DOHH2 (cell line): ENCODE results near the gene RBFOX2.

ENCODE experiments used
- H3F3A ChIP-seq: fragments of 200-600 bp; sonication (generic), shearing (Covaris generic); 2 replicates; pipeline ENCODE4 v1.6.0; 2016; ENCODE audit warnings: antibody characterized with exemption, mild to moderate bottlenecking; ENCODE audit not compliant: control insufficient read depth, insufficient read depth
- H3K27ac ChIP-seq: fragments of 200-600 bp; sonication (generic); 2 replicates; pipeline ENCODE4 v1.5.1; 2014; ENCODE audit warnings: low read depth, mild to moderate bottlenecking, low read length, moderate library complexity
- H3K27me3 ChIP-seq: fragments of 200-600 bp; sonication (generic); 2 replicates; pipeline ENCODE4 v1.6.1; 2014; ENCODE audit warnings: mild to moderate bottlenecking, low read length, mixed read lengths; ENCODE audit not compliant: control insufficient read depth
- H3K36me3 ChIP-seq: fragments of 200-600 bp; sonication (generic); 2 replicates; pipeline ENCODE4 v1.6.1; 2014; ENCODE audit warnings: mild to moderate bottlenecking, low read length, moderate library complexity, mixed read lengths; ENCODE audit not compliant: control insufficient read depth
- H3K4me1 ChIP-seq: fragments of 200-600 bp; sonication (generic); 2 replicates; pipeline ENCODE4 v1.6.1; 2014; ENCODE audit warnings: mild to moderate bottlenecking, low read length, mixed read lengths; ENCODE audit not compliant: control insufficient read depth
- H3K4me2 ChIP-seq: fragments of 200-600 bp; sonication (generic); 2 replicates; pipeline ENCODE4 v1.6.0; 2014; ENCODE audit warnings: mild to moderate bottlenecking, low read length, moderate library complexity
- H3K4me3 ChIP-seq: fragments of 200-600 bp; sonication (generic); 2 replicates; pipeline ENCODE4 v1.5.1; 2014; ENCODE audit warnings: mild to moderate bottlenecking, low read length, mixed read lengths
- H3K79me2 ChIP-seq: fragments of 200-600 bp; sonication (generic); 2 replicates; pipeline ENCODE4 v1.6.1; 2014; ENCODE audit warnings: mild to moderate bottlenecking, low read length, mixed read lengths; ENCODE audit not compliant: control insufficient read depth
- H3K9me2 ChIP-seq: fragments of 200-600 bp; sonication (generic); replicated peaks from 2 replicates; pipeline ENCODE4 v1.6.1; 2014; ENCODE audit warnings: mild to moderate bottlenecking, low read length, mixed read lengths; ENCODE audit not compliant: control insufficient read depth
- H3K9me3 ChIP-seq: fragments of 200-600 bp; sonication (generic); 2 replicates; pipeline ENCODE4 v1.6.1; 2014; ENCODE audit warnings: antibody characterized with exemption, low read length, mixed read lengths; ENCODE audit not compliant: control insufficient read depth, insufficient read depth
- H4K20me1 ChIP-seq: fragments of 200-600 bp; sonication (generic); 2 replicates; pipeline ENCODE4 v1.6.0; 2014; ENCODE audit warnings: low read depth, mild to moderate bottlenecking, antibody characterized with exemption, low read length, moderate library complexity; ENCODE audit not compliant: control insufficient read depth, insufficient read depth
- CTCF ChIP-seq: fragments of 200-600 bp; sonication (generic); IDR thresholded peaks from one replicate; pipeline ENCODE4 v1.5.1; 2014; ENCODE audit warnings: antibody characterized with exemption, mild to moderate bottlenecking, low read depth, low read length; ENCODE audit not compliant: poor library complexity, severe bottlenecking
- EZH2phosphoT487 ChIP-seq: fragments of 200-600 bp; sonication (generic); IDR thresholded peaks from 2 replicates; pipeline ENCODE4 v1.6.1; 2017; ENCODE audit warnings: borderline replicate concordance, mild to moderate bottlenecking, antibody characterized with exemption, low read length, moderate library complexity, mixed read lengths

RBFOX2 gene

DNA sequence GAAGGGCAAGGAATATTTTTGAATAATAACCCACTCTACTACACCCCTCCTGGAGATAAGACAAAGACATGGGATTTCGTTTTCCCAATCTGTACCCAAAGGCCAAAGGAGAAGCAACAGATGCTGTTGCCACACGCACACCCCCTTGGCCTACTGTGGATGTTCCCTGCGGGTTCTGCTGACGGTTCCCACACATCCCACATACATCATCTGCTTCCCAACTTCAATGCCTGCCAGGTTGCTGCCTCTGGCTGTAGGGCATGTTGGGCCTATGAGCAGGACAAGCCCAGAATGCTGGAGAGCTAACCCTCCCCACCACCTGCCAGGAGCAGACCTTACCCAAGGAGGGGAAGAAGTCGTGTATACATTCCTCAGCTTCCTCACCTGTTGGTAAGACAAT lies 13.6 kb upstream of the RBFOX2 start:
- no peaks in the 10 kb centered on the region for H3K9me2 ChIP-seq
- no peak overlapping the region for H3K4me3 ChIP-seq
- no peak for TF ChIP-seq CTCF
- no peak for TF ChIP-seq EZH2phosphoT487
- H3K27ac ChIP-seq: no peak overlapping the region
- no peaks in the 10 kb centered on the region for H3F3A ChIP-seq
- H3K36me3 ChIP-seq: no peaks in the 10 kb centered on the region
- H3K4me1 ChIP-seq: no peaks in the 10 kb centered on the region
- no peaks in the 10 kb centered on the region for H3K79me2 ChIP-seq
- no peak overlapping the region for H3K4me2 ChIP-seq
- no peaks in the 10 kb centered on the region for H4K20me1 ChIP-seq
- H3K27me3 ChIP-seq: peaks cover 8% of the 10 kb centered on the region
- H3K9me3 ChIP-seq: no peaks in the 10 kb centered on the region

DNA sequence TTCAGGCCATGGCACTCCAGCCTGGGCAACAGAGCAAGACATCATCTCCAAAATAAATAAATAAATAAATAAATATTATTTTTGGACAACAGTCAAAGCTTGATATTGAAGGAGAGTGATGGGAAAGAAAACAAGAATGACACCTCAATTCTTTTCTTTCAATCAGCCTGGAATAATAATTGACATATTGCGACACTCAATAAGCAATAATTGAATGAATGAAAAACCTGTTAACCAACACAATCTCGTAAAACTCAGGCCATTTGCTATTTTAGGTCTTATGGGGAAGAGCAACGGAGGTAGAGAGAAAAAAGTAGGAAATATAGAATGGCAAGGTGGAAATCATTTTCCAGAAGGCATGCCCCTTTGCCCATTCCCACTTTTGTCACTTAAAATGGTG lies 10.5 kb upstream of the RBFOX2 start:
- Histone ChIP-seq H3K4me3 (no peak overlapping the region), H3K36me3 (no peaks in the 10 kb centered on the region), H3K9me2 (no peaks in the 10 kb centered on the region), H3K9me3 (no peaks in the 10 kb centered on the region), H3K79me2 (no peaks in the 10 kb centered on the region), H4K20me1 (no peaks in the 10 kb centered on the region), H3F3A (no peaks in the 10 kb centered on the region), H3K4me1 (no peaks in the 10 kb centered on the region), H3K27me3 (peaks cover 18% of the 10 kb centered on the region), H3K27ac (no peak overlapping the region), H3K4me2 (no peak overlapping the region)
- TF ChIP-seq EZH2phosphoT487: no peak
- no peak for TF ChIP-seq CTCF

GRCh38 chr22:36037102-36037758 lies 8.6 kb upstream of the RBFOX2 start:
- TF ChIP-seq EZH2phosphoT487 (no peak), CTCF (no peak)
- H3K4me1 ChIP-seq: no peaks in the 10 kb centered on the region
- no peak overlapping the region for H3K27ac ChIP-seq
- no peaks in the 10 kb centered on the region for H3K9me2 ChIP-seq
- H3K27me3 ChIP-seq: peaks cover 18% of the 10 kb centered on the region
- H3K4me2 ChIP-seq: no peak overlapping the region
- H3K9me3 ChIP-seq: no peaks in the 10 kb centered on the region
- H3K36me3 ChIP-seq: no peaks in the 10 kb centered on the region
- H3K79me2 ChIP-seq: no peaks in the 10 kb centered on the region
- H3F3A ChIP-seq: no peaks in the 10 kb centered on the region
- no peaks in the 10 kb centered on the region for H4K20me1 ChIP-seq
- H3K4me3 ChIP-seq: no peak overlapping the region
